OCI-LY3 (cell line): ENCODE measurements around the gene DEFB125.
"Not testable (repeated sequence)": the region's sequence is repeated elsewhere in the genome, so short reads cannot be mapped to it uniquely, and the experiment has no call there.

Experiments used
- H2AFZ ChIP-seq: fragments of 200-600, 300-600 bp; shearing (Covaris generic); 2 replicates; pipeline ENCODE4 v1.6.0; 2014; ENCODE audit warnings: antibody characterized with exemption, low read depth, low read length
- H3K27ac ChIP-seq: fragments of 200-600, 300-600 bp; sonication (generic); 2 replicates; pipeline ENCODE4 v1.5.1; 2014; ENCODE audit warnings: mild to moderate bottlenecking, low read length, moderate library complexity, mixed read lengths
- H3K27me3 ChIP-seq: fragments of 200-600, 300-600 bp; sonication (generic); 2 replicates; pipeline ENCODE4 v1.6.1; 2014; ENCODE audit warnings: low read depth, low read length, mixed read lengths
- H3K36me3 ChIP-seq: fragments of 200-600, 300-600 bp; sonication (generic); replicated peaks from 2 replicates; pipeline ENCODE3; 2014; ENCODE audit warnings: low read depth, low read length, mixed read lengths
- H3K4me1 ChIP-seq: fragments of 300-600, 200-600 bp; sonication (generic); 2 replicates; pipeline ENCODE4 v1.6.1; 2014; ENCODE audit warnings: low read length, mixed read lengths
- H3K4me2 ChIP-seq: fragments of 200-600, 300-600 bp; sonication (generic); 2 replicates; pipeline ENCODE4 v1.6.1; 2014; ENCODE audit warnings: low read length, mixed read lengths
- H3K4me3 ChIP-seq: fragments of 300-600, 200-600 bp; sonication (generic); 2 replicates; pipeline ENCODE4 v1.5.1; 2014; ENCODE audit warnings: antibody characterized with exemption, mild to moderate bottlenecking, low read length, moderate library complexity
- H3K79me2 ChIP-seq: fragments of 300-600, 200-600 bp; shearing (Covaris generic); 2 replicates; pipeline ENCODE4 v1.6.1; 2014; ENCODE audit warnings: mild to moderate bottlenecking, low read length, mixed read lengths
- H3K9ac ChIP-seq: fragments of 300-600, 200-600 bp; shearing (Covaris generic); 2 replicates; pipeline ENCODE4 v1.6.0; 2014; ENCODE audit warnings: mild to moderate bottlenecking, low read length, moderate library complexity
- H3K9me3 ChIP-seq: fragments of 200-600, 300-600 bp; shearing (Covaris generic); 2 replicates; pipeline ENCODE4 v1.6.1; 2014; ENCODE audit warnings: low read length, mixed read lengths; ENCODE audit not compliant: insufficient read depth
- H4K20me1 ChIP-seq: fragments of 200-600, 300-600 bp; sonication (generic); 2 replicates; pipeline ENCODE4 v1.6.1; 2016; ENCODE audit warnings: low read length, mixed read lengths; ENCODE audit not compliant: insufficient read depth
- CTCF ChIP-seq: fragments of 200-600, 300-600 bp; sonication (generic); IDR thresholded peaks from 2 replicates; pipeline ENCODE4 v1.5.1; 2014; ENCODE audit warnings: antibody characterized with exemption, low read length, low read depth
- EZH2phosphoT487 ChIP-seq: fragments of 200-600 bp; shearing (Covaris generic); IDR thresholded peaks from 2 replicates; pipeline ENCODE4 v1.6.1; 2018; ENCODE audit warnings: antibody characterized with exemption, mixed run types, low read depth

DEFB125 gene

GRCh38 chr20:78338-78737 lies 9.1 kb upstream of the DEFB125 start:
- H3K9me3 ChIP-seq = peaks cover 3% of the 10 kb centered on the region; the same call in 1 of the 2 replicates
- H4K20me1 ChIP-seq = no peaks in the 10 kb centered on the region
- H3K9ac ChIP-seq = no peak overlapping the region
- peaks cover 23% of the 10 kb centered on the region; the same call in 1 of the 2 replicates for H3K27me3 ChIP-seq
- no peak overlapping the region for H3K4me3 ChIP-seq
- TF ChIP-seq EZH2phosphoT487 = no peak
- no peak for TF ChIP-seq CTCF
- no peaks in the 10 kb centered on the region for H3K36me3 ChIP-seq
- no peak overlapping the region for H3K27ac ChIP-seq
- no peak overlapping the region for H3K4me2 ChIP-seq
- H2AFZ ChIP-seq = no peak overlapping the region
- H3K4me1 ChIP-seq = no peaks in the 10 kb centered on the region
- no peaks in the 10 kb centered on the region for H3K79me2 ChIP-seq

- no peak for TF ChIP-seq EZH2phosphoT487
- Histone ChIP-seq H3K27ac (no peak overlapping the region), H4K20me1 (no peaks in the 10 kb centered on the region), H3K27me3 (peaks cover 30% of the 10 kb centered on the region), H3K4me3 (no peak overlapping the region), H3K4me2 (no peak overlapping the region), H3K36me3 (no peaks in the 10 kb centered on the region), H3K79me2 (no peaks in the 10 kb centered on the region), H3K4me1 (no peaks in the 10 kb centered on the region), H3K9me3 (peaks cover 3% of the 10 kb centered on the region; the same call in 1 of the 2 replicates), H3K9ac (no peak overlapping the region), H2AFZ (no peak overlapping the region)
Observed at GRCh38 chr20:79565-79964, 7.9 kb upstream of the DEFB125 start.

- no peaks in the 10 kb centered on the region for H3K4me1 ChIP-seq
- H3K27me3 ChIP-seq = peaks cover 44% of the 10 kb centered on the region
- no peaks in the 10 kb centered on the region for H3K36me3 ChIP-seq
- no peak overlapping the region for H3K4me2 ChIP-seq
- H3K9ac ChIP-seq = no peak overlapping the region
- TF ChIP-seq CTCF = no peak
- TF ChIP-seq EZH2phosphoT487 = no peak
- H2AFZ ChIP-seq = no peak overlapping the region
- H3K27ac ChIP-seq = no peak overlapping the region
- no peaks in the 10 kb centered on the region for H3K9me3 ChIP-seq
- H4K20me1 ChIP-seq = no peaks in the 10 kb centered on the region
- no peak overlapping the region for H3K4me3 ChIP-seq
- H3K79me2 ChIP-seq = no peaks in the 10 kb centered on the region
Observed at GRCh38 chr20:90651-91050, 3.2 kb downstream of the DEFB125 start.

- H3K9ac ChIP-seq = no peak overlapping the region
- H3K27ac ChIP-seq = no peak overlapping the region
- no peaks in the 10 kb centered on the region for H3K9me3 ChIP-seq
- no peaks in the 10 kb centered on the region for H3K4me1 ChIP-seq
- H2AFZ ChIP-seq = no peak overlapping the region
- H3K36me3 ChIP-seq = no peaks in the 10 kb centered on the region
- H3K4me3 ChIP-seq = no peak overlapping the region
- no peak overlapping the region for H3K4me2 ChIP-seq
- no peaks in the 10 kb centered on the region for H3K79me2 ChIP-seq
- H3K27me3 ChIP-seq = peaks cover 43% of the 10 kb centered on the region
- no peak for TF ChIP-seq EZH2phosphoT487
- no peak for TF ChIP-seq CTCF
- H4K20me1 ChIP-seq = no peaks in the 10 kb centered on the region
Observed at GRCh38 chr20:93641-94040, 6.2 kb downstream of the DEFB125 start.

GRCh38 chr20:95215-95614 lies 7.7 kb downstream of the DEFB125 start:
- no peak overlapping the region for H3K27ac ChIP-seq
- no peak for TF ChIP-seq CTCF
- TF ChIP-seq EZH2phosphoT487 = no peak
- no peaks in the 10 kb centered on the region for H3K36me3 ChIP-seq
- no peaks in the 10 kb centered on the region for H3K4me1 ChIP-seq
- no peak overlapping the region for H3K9ac ChIP-seq
- H3K27me3 ChIP-seq = peaks cover 41% of the 10 kb centered on the region
- no peaks in the 10 kb centered on the region for H3K9me3 ChIP-seq
- H2AFZ ChIP-seq = no peak overlapping the region
- no peaks in the 10 kb centered on the region for H4K20me1 ChIP-seq
- H3K4me2 ChIP-seq = no peak overlapping the region
- no peaks in the 10 kb centered on the region for H3K79me2 ChIP-seq
- H3K4me3 ChIP-seq = no peak overlapping the region

- H4K20me1 ChIP-seq = not testable (repeated sequence)
Observed at GRCh38 chr20:97691-98090, 10.2 kb downstream of the DEFB125 start.

More at GRCh38 chr20:97691-98090, 10.2 kb downstream of the DEFB125 start:
- H3K27me3 ChIP-seq = peaks cover 28% of the 10 kb centered on the region
- H3K9ac ChIP-seq, H3K4me1 ChIP-seq, H2AFZ ChIP-seq, H3K36me3 ChIP-seq, H3K9me3 ChIP-seq, H3K4me2 ChIP-seq, H3K4me3 ChIP-seq, H3K27ac ChIP-seq, H3K79me2 ChIP-seq: not testable (repeated sequence)
